Glomerular endothelial cell (primary cell): Measurements from ENCODE around the gene FAM156B. TPM values are rescaled to one million over a fixed set of nuclear protein-coding genes. Genes with fewer than 3 reads are reported as not detected.
A peak's percentile ranks its signal among the peaks of the same experiment; 100 is the strongest.
"Not testable (repeated sequence)": the region's sequence is repeated elsewhere in the genome, so short reads cannot be mapped to it uniquely, and the experiment has no call there.

ENCODE experiments used
- DNase-seq: peaks from one replicate; pipeline ENCODE4 v3.0.0-alpha.2; 2011; ENCODE audit warnings: low read depth, low spot score; ENCODE audit errors: extremely low read depth
- total RNA-seq: library from RNA; depleted of rRNA; stranded (reverse); fragments of >200 nt; gene quantifications from 2 replicates; pipeline ENCODE4 v1.2.3, GENCODE V29; 2015

Gene FAM156B
- total RNA-seq, 1 donor from 2014 or later: 16.8 TPM

GRCh38 chrX:52914704-52915103 lies 17.6 kb downstream of the FAM156B start:
- DNase-seq: not testable (repeated sequence)

- DNase-seq: no peak
These were observed 26.7 kb downstream of the FAM156B start for GRCh38 chrX:52923781-52924241.

GRCh38 chrX:52930214-52930613 lies 33.1 kb downstream of the FAM156B start:
- not testable (repeated sequence) for DNase-seq

- no peak for DNase-seq
These were observed 36.1 kb downstream of the FAM156B start for GRCh38 chrX:52933213-52933612.

GRCh38 chrX:52933976-52934703 lies 37.0 kb downstream of the FAM156B start:
- DNase-seq: no peak

- DNase-seq: peak; percentile 84
These were observed 37.8 kb downstream of the FAM156B start for GRCh38 chrX:52934704-52935469.

- not testable (repeated sequence) for DNase-seq
These were observed 38.3 kb downstream of the FAM156B start for GRCh38 chrX:52935470-52935784.

- DNase-seq: not testable (repeated sequence)
These were observed 43.6 kb downstream of the FAM156B start for GRCh38 chrX:52940704-52941103.

GRCh38 chrX:52941728-52942127 lies 44.6 kb downstream of the FAM156B start:
- not testable (repeated sequence) for DNase-seq

- DNase-seq: not testable (repeated sequence)
These were observed 48.8 kb downstream of the FAM156B start for GRCh38 chrX:52945838-52946494.

- not testable (repeated sequence) for DNase-seq
These were observed 50.4 kb downstream of the FAM156B start for GRCh38 chrX:52947501-52947900.

GRCh38 chrX:52948265-52948664 lies 51.1 kb downstream of the FAM156B start:
- DNase-seq: not testable (repeated sequence)

GRCh38 chrX:52949325-52949724 lies 52.2 kb downstream of the FAM156B start:
- not testable (repeated sequence) for DNase-seq

- DNase-seq: not testable (repeated sequence)
These were observed 52.8 kb downstream of the FAM156B start for GRCh38 chrX:52949884-52950283.

Other genes starting within 250 kb of the FAM156B start
- gene SSX7, start 242.4 kb upstream of the FAM156B start, total RNA-seq: not detected in 2 replicates
- not detected in 2 replicates for gene SSX2, start 190.2 kb upstream of the FAM156B start, total RNA-seq
- gene SSX2B, start 146.1 kb upstream of the FAM156B start, total RNA-seq: not detected in 2 replicates
- not detected in 2 replicates for gene SPANXN5, start 99.9 kb upstream of the FAM156B start, total RNA-seq
- not detected in 2 replicates for gene XAGE5, start 86.0 kb upstream of the FAM156B start, total RNA-seq
- not detected in 2 replicates for gene XAGE3, start 29.2 kb upstream of the FAM156B start, total RNA-seq
- 7.2 and 19.9 TPM in 2 replicates for gene FAM156A, start 61.2 kb downstream of the FAM156B start, total RNA-seq
- gene GPR173, start 151.5 kb downstream of the FAM156B start, total RNA-seq: 2.4 and 5.5 TPM in 2 replicates
- gene TSPYL2, start 185.0 kb downstream of the FAM156B start, total RNA-seq: 6.2 and 10.0 TPM in 2 replicates
- gene KANTR, start 196.8 kb downstream of the FAM156B start, total RNA-seq: 2.2 and 8.2 TPM in 2 replicates